A673 (cell line): ENCODE data around the gene PYROXD2. TPM values are rescaled to one million over a fixed set of nuclear protein-coding genes. Genes with fewer than 3 reads are reported as not detected.

Source experiments
- BruUV-seq: library from RNA; stranded (reverse); fragments of 400-500 nt; replicated peaks from 2 replicates; lab custom pipeline; 2021; lab: Mats Ljungman, UMichigan
- CTCF ChIA-PET: fragments of 300-600 bp; sonication (Branson Sonifier 250); formaldehyde crosslinking; loops from one replicate; lab custom pipeline; 2022; ENCODE audit warnings: antibody characterized with exemption; lab: Charles Lee
- POLR2A ChIA-PET: fragments of 300-600 bp; sonication (Branson Sonifier 250); formaldehyde crosslinking; loops from one replicate; lab custom pipeline; 2022; ENCODE audit warnings: antibody characterized with exemption; ENCODE audit not compliant: low non-redundant PET; lab: Charles Lee
- DNase-seq: peaks from one replicate; pipeline ENCODE4 v3.0.0-alpha.2; 2015; ENCODE audit warnings: low spot score
- H3K27ac ChIP-seq: fragments of 200-600 bp; sonication (generic); 2 replicates; pipeline ENCODE4 v1.5.1; 2016; ENCODE audit warnings: mixed run types, low read depth, mild to moderate bottlenecking, mixed read lengths, antibody characterized with exemption, low read length; ENCODE audit not compliant: poor library complexity, severe bottlenecking
- H3K27me3 ChIP-seq: fragments of 200-600 bp; sonication (generic); replicated peaks from 2 replicates; pipeline ENCODE4 v1.6.1; 2017; ENCODE audit warnings: mixed run types, low read depth, mild to moderate bottlenecking, mixed read lengths, antibody characterized with exemption, low read length; ENCODE audit not compliant: insufficient read depth, poor library complexity
- H3K36me3 ChIP-seq: fragments of 200-600 bp; sonication (generic); 2 replicates; pipeline ENCODE4 v1.6.1; 2016; ENCODE audit warnings: mixed run types, mild to moderate bottlenecking, mixed read lengths, antibody characterized with exemption, low read length; ENCODE audit not compliant: insufficient read depth, poor library complexity, severe bottlenecking
- H3K4me1 ChIP-seq: fragments of 200-600 bp; sonication (generic); 2 replicates; pipeline ENCODE4 v1.6.1; 2017; ENCODE audit warnings: mixed run types, mild to moderate bottlenecking, mixed read lengths, antibody characterized with exemption, low read length; ENCODE audit not compliant: insufficient read depth, poor library complexity, severe bottlenecking
- H3K4me3 ChIP-seq: fragments of 200-600 bp; sonication (generic); 2 replicates; pipeline ENCODE4 v1.5.1; 2016; ENCODE audit warnings: low read depth, mixed run types, mild to moderate bottlenecking, mixed read lengths, low read length; ENCODE audit not compliant: poor library complexity, severe bottlenecking
- H3K9me3 ChIP-seq: fragments of 200-600 bp; sonication (generic); 2 replicates; pipeline ENCODE4 v1.6.1; 2016; ENCODE audit warnings: mixed run types, low read depth, mild to moderate bottlenecking, mixed read lengths, antibody characterized with exemption, low read length; ENCODE audit not compliant: poor library complexity, severe bottlenecking
- EZH2 ChIP-seq: fragments of 200-600 bp; sonication (generic); IDR thresholded peaks from 2 replicates; pipeline ENCODE4 v1.6.1; 2017; ENCODE audit warnings: borderline replicate concordance, low read depth, mild to moderate bottlenecking, mixed read lengths, antibody characterized with exemption, low read length; ENCODE audit not compliant: poor library complexity, severe bottlenecking
- intact Hi-C: fragments of 100-400 bp; cut with micrococcal nuclease; formaldehyde crosslinking; loops from one replicate; pipeline ENCODE4 v1.10.0; 2022; ENCODE audit not compliant: unreplicated experiment
- total RNA-seq: library from RNA; stranded (reverse); gene quantifications from 2 replicates; pipeline ENCODE4 v1.2.3, GENCODE V29; 2021
- TF ChIP-seq, protein P1 (sequence below): fragments of 300-800, 200-600 bp; sonication (generic); conservative IDR thresholded peaks from 2 replicates; pipeline ENCODE4 v1.5.1; 2017; ENCODE audit warnings: low read depth, mild to moderate bottlenecking, antibody characterized with exemption, low read length, moderate library complexity, mixed read lengths

Gene PYROXD2
- total RNA-seq, 1 experiment from 2014 or later: 4.0 TPM

DNA sequence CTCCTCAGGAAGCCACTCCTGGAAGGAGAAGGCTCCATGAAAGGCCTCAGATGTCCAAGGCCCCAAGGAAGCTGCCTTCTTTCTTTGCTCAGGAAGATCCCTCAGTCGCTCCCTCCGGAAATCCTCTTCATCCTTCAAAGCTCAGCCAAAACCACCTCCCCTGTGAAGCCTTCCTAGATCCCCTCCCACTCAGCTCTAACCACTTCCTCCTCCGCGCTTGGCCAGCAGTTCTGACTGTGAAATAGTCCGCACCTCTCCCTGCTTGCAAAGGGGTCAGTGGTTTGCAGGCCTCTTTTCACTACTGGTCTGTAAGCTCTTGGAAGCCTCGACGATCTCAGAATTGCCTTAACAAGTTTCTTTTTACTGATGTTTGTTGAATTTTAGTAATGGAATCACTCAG, 23.9 kb downstream of the PYROXD2 start:
- Histone ChIP-seq H3K9me3 (no peaks in the 10 kb centered on the region), H3K4me1 (no peaks in the 10 kb centered on the region), H3K4me3 (no peak overlapping the region), H3K36me3 (no peaks in the 10 kb centered on the region), H3K27ac (no peak overlapping the region), H3K27me3 (no peaks in the 10 kb centered on the region)
- DNase-seq: no peak
- TF ChIP-seq, protein P1, sequence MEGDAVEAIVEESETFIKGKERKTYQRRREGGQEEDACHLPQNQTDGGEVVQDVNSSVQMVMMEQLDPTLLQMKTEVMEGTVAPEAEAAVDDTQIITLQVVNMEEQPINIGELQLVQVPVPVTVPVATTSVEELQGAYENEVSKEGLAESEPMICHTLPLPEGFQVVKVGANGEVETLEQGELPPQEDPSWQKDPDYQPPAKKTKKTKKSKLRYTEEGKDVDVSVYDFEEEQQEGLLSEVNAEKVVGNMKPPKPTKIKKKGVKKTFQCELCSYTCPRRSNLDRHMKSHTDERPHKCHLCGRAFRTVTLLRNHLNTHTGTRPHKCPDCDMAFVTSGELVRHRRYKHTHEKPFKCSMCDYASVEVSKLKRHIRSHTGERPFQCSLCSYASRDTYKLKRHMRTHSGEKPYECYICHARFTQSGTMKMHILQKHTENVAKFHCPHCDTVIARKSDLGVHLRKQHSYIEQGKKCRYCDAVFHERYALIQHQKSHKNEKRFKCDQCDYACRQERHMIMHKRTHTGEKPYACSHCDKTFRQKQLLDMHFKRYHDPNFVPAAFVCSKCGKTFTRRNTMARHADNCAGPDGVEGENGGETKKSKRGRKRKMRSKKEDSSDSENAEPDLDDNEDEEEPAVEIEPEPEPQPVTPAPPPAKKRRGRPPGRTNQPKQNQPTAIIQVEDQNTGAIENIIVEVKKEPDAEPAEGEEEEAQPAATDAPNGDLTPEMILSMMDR: no peak
- CTCF ChIA-PET: no interaction called here
- intact Hi-C loops: no loop called here
- POLR2A ChIA-PET: no interaction called here
- no TSS peak for BruUV-seq

DNA sequence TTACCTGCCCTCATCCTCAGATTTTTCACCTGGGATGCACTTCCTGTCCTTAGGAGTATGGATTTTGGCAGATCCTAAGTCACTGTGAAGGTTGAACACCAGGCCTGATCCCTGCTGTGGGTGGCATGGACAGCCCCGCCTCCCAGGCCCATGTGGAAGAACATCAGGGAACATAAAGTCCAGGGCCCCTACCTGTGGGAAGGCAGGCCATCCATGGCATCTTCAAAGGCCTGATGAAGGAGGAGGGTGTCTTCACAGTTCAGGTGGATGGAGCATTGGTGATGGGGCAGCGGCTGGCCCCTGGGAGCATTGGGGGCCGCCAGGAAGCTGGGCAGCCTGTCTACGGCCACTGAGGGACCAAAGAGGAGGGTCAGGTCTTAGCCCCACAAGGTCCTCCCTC, 24.6 kb downstream of the PYROXD2 start:
- no peak overlapping the region for H3K27ac ChIP-seq
- ChIA-PET POLR2A (no interaction called here), CTCF (interaction anchor here (0.6 kb wide), 1 partner anchor 39 kb away, joined by 7 read pairs; no protein-coding TSS in a partner anchor)
- no peak for DNase-seq
- TF ChIP-seq, protein P1: no peak
- TF ChIP-seq EZH2: no peak
- H3K27me3 ChIP-seq: no peaks in the 10 kb centered on the region
- no peaks in the 10 kb centered on the region for H3K36me3 ChIP-seq
- no peak overlapping the region for H3K4me3 ChIP-seq
- H3K4me1 ChIP-seq: no peaks in the 10 kb centered on the region
- BruUV-seq: no TSS peak
- no peaks in the 10 kb centered on the region for H3K9me3 ChIP-seq
- intact Hi-C loops: no loop called here

DNA sequence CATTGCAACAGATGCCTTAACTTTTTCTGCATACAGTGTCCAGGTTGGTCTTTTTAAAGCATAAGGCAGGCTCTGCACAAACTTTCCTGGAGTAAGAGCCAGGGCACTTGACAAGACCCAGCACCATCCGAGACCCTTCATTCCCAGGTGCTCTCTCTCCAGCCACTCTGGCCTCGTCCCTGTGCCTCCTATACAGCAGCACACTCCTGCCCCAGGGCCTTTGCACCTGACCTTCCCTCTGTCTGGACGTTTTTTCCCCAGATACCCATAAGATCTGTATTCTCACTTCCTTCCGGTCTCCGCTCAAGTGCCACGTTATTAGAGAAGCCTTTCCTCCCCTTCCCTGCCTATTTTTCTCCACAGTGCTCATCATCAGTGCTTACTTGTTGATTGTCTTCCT, 25.6 kb downstream of the PYROXD2 start:
- no peak for TF ChIP-seq EZH2
- TF ChIP-seq, protein P1: no peak
- Histone ChIP-seq H3K9me3 (no peaks in the 10 kb centered on the region), H3K36me3 (no peaks in the 10 kb centered on the region), H3K27me3 (no peaks in the 10 kb centered on the region), H3K4me3 (no peak overlapping the region), H3K4me1 (no peaks in the 10 kb centered on the region), H3K27ac (no peak overlapping the region)
- BruUV-seq: no TSS peak
- no peak for DNase-seq
- intact Hi-C loops: no loop called here
- ChIA-PET CTCF (no interaction called here), POLR2A (no interaction called here)
